ENCODE results near the gene ARL6IP4. TPM values are rescaled to one million over a fixed set of nuclear protein-coding genes. Genes with fewer than 3 reads are reported as not detected.

Gene ARL6IP4
- total and polyA plus RNA-seq, 7 experiments from 2014 or later: 137 to 295 (median 186) TPM

- Histone ChIP-seq H3K4me3 (ENCODE audit: low read length) (no peak overlapping the region), H3K36me3 (ENCODE audit: control insufficient read depth in 2 of 3, insufficient read depth in 3 of 3, low read length in 3 of 3) (peaks cover 0 to 29% (median 0%) of the 10 kb centered on the region in 3 experiments), H3K27ac (ENCODE audit: low read depth, low read length) (no peak overlapping the region), H3K9me3 (ENCODE audit: control insufficient read depth in 2 of 3, low read length in 3 of 3) (no peaks in the 10 kb centered on the region), H3K4me1 (ENCODE audit: control insufficient read depth in 2 of 2, insufficient read depth in 2 of 2, low read length in 2 of 2) (peaks cover 34 to 38% of the 10 kb centered on the region in 2 donors), H3K27me3 (ENCODE audit: control insufficient read depth in 2 of 2, insufficient read depth in 2 of 2, low read length in 2 of 2) (no peaks in the 10 kb centered on the region)
- Mint-ChIP-seq H3K4me3 (peak overlapping the region; percentile 23 to 99 (median 63)), H3K27ac (peak overlapping the region in 1 of 9 donors; percentile 76), H3K36me3 (peaks cover 0 to 8% (median 0%) of the 10 kb centered on the region in 5 donors), H3K9me3 (peaks cover 0 to 5% (median 0%) of the 10 kb centered on the region in 11 donors), H3K4me1 (peaks cover 19 to 54% (median 38%) of the 10 kb centered on the region in 7 donors), H3K27me3 (peaks cover 0 to 3% (median 0%) of the 10 kb centered on the region in 5 donors)
- CTCF ChIA-PET: no interaction called here
- POLR2A ChIA-PET: interaction anchor here (3.5 kb wide), 1 partner anchor 11 kb away, joined by 31 read pairs; the partner anchor contains the start of gene ABCB9
- DNase-seq: no peak
- intact Hi-C loops (cut with micrococcal nuclease): loop anchor here (5.0 to 10.0 kb wide), 5 partner anchors 605 to 1392 kb away; partner anchors contain the start of genes CCDC92 (in 1 of the 2), DIABLO (in 1 of the 2), KDM2B (in 1 of the 2) and TCTN2 (in 1 of the 2)
- ATAC-seq: no peak
Observed at GRCh38 chr12:122977153-122977552, 3.3 kb upstream of the ARL6IP4 start.

DNA sequence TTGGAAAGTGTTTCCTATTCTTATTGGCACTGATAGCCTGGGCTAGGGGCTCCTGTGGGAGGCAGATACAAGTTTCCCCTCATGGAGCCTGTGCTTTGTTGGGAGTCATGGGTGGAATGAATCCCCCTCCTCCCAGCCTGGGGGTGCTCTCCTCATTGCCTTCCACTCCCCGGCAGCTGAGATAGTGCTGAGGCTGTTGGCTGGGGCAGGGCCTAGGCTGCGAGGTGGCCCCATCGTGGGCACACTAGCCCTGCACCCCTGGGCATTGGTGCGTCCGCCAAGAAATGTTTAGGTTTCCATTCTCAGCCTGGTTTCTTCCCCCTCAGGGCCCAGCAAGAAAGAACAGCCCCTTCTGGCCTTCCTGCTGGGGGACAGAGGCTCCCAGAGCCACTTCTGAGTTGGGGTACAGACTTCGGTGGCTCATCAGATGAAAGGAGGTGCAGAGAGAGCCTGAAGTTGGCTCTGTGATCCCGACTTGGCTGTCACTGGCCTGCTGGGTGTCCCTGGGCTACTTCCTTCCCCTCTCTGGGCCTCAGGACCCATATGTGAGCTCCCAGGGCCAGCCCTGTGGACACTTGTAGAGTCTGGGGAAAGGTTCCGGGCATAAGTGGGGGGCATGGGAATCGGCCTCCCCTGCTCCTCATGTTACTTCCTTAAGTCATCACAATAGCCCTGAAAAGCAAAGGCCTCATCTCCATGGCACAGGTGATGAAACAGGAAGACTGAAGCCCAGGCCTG is 2.7 kb upstream of the ARL6IP4 start:
- Mint-ChIP-seq H3K4me3 (peak overlapping the region in 9 of 10 donors; percentile 25 to 99 (median 55)), H3K9me3 (peaks cover 0 to 7% (median 0%) of the 10 kb centered on the region in 11 donors), H3K27ac (peak overlapping the region in 1 of 9 donors; percentile 12), H3K36me3 (peaks cover 0 to 8% (median 0%) of the 10 kb centered on the region in 5 donors), H3K27me3 (peaks cover 0 to 3% (median 0%) of the 10 kb centered on the region in 5 donors), H3K4me1 (peaks cover 19 to 60% (median 44%) of the 10 kb centered on the region in 7 donors)
- Histone ChIP-seq H3K27ac (ENCODE audit: low read depth, low read length) (no peak overlapping the region), H3K4me3 (ENCODE audit: low read length) (no peak overlapping the region), H3K27me3 (ENCODE audit: control insufficient read depth in 2 of 2, insufficient read depth in 2 of 2, low read length in 2 of 2) (no peaks in the 10 kb centered on the region), H3K36me3 (ENCODE audit: control insufficient read depth in 2 of 3, insufficient read depth in 3 of 3, low read length in 3 of 3) (peaks cover 0 to 31% (median 0%) of the 10 kb centered on the region in 3 experiments), H3K9me3 (ENCODE audit: control insufficient read depth in 2 of 3, low read length in 3 of 3) (no peaks in the 10 kb centered on the region), H3K4me1 (ENCODE audit: control insufficient read depth in 2 of 2, insufficient read depth in 2 of 2, low read length in 2 of 2) (peaks cover 40 to 45% of the 10 kb centered on the region in 2 donors)
- ChIA-PET POLR2A (interaction anchor here (1.1 kb wide), 1 partner anchor 11 kb away, joined by 3 read pairs; the partner anchor contains the start of gene ABCB9), CTCF (interaction anchor here (0.5 kb wide), 1 partner anchor 120 kb away, joined by 3 read pairs; no protein-coding TSS in a partner anchor)
- intact Hi-C loops (cut with micrococcal nuclease): loop anchor here (5.0 to 10.0 kb wide), 5 partner anchors 604 to 1393 kb away; partner anchors contain the start of genes CCDC92 (in 1 of the 2), DIABLO (in 1 of the 2), KDM2B (in 1 of the 2) and TCTN2 (in 1 of the 2)
- ATAC-seq (no peak), DNase-seq (peak in 1 of 9 donors; percentile 3)

DNA sequence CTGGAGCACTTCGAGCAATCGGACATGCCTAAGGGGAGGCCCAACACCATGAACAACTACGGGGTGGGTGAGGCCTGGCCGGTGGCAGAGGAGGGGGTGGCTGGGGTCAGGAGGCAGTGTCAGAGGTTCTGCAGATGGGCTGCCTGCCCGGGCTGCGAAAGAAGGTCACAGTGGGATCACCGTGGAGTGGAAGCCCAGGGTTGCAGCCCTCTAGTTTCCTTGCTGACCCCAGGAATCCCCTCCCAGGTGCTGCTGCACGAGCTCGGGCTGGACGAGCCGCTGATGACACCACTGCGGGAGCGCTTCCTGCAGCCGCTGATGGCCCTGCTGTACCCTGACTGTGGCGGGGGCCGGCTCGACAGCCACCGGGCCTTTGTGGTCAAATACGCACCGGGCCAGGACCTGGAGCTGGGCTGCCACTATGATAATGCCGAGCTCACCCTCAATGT is 1.9 kb upstream of the ARL6IP4 start:
- peaks cover 0 to 3% (median 0%) of the 10 kb centered on the region in 5 donors for H3K27me3 Mint-ChIP-seq
- no peaks in the 10 kb centered on the region for H3K9me3 ChIP-seq (ENCODE audit: control insufficient read depth in 2 of 3, low read length in 3 of 3)
- H3K4me3 ChIP-seq (ENCODE audit: low read length): no peak overlapping the region
- intact Hi-C loops (cut with micrococcal nuclease): loop anchor here (5.0 to 10.0 kb wide), 5 partner anchors 604 to 1394 kb away; partner anchors contain the start of genes CCDC92 (in 1 of the 2), DIABLO (in 1 of the 2), KDM2B (in 1 of the 2) and TCTN2 (in 1 of the 2)
- ATAC-seq (no peak), DNase-seq (peak in 1 of 9 donors; percentile 6)
- no peaks in the 10 kb centered on the region for H3K27me3 ChIP-seq (ENCODE audit: control insufficient read depth in 2 of 2, insufficient read depth in 2 of 2, low read length in 2 of 2)
- CTCF ChIA-PET: interaction anchor here (0.5 kb wide), 1 partner anchor 121 kb away, joined by 3 read pairs; no protein-coding TSS in a partner anchor
- H3K4me1 ChIP-seq (ENCODE audit: control insufficient read depth in 2 of 2, insufficient read depth in 2 of 2, low read length in 2 of 2): peaks cover 41 to 52% of the 10 kb centered on the region in 2 donors
- H3K27ac ChIP-seq (ENCODE audit: low read depth, low read length): no peak overlapping the region
- peaks cover 0 to 7% (median 0%) of the 10 kb centered on the region in 11 donors for H3K9me3 Mint-ChIP-seq
- peak overlapping the region in 8 of 10 donors; percentile 23 to 99 (median 46) for H3K4me3 Mint-ChIP-seq
- H3K36me3 ChIP-seq (ENCODE audit: control insufficient read depth in 2 of 3, insufficient read depth in 3 of 3, low read length in 3 of 3): peaks cover 0 to 31% (median 3%) of the 10 kb centered on the region in 3 experiments
- POLR2A ChIA-PET: interaction anchor here (1.1 to 2.0 kb wide), 3 partner anchors 12 to 254 kb away, joined by 3 to 11 read pairs (median 9); partner anchors contain the start of genes ABCB9, MPHOSPH9 and MTRFR
- peaks cover 0 to 12% (median 0%) of the 10 kb centered on the region in 5 donors for H3K36me3 Mint-ChIP-seq
- peaks cover 26 to 67% (median 50%) of the 10 kb centered on the region in 7 donors for H3K4me1 Mint-ChIP-seq
- no peak overlapping the region for H3K27ac Mint-ChIP-seq

- H3K36me3 Mint-ChIP-seq: peaks cover 0 to 12% (median 0%) of the 10 kb centered on the region in 5 donors
- Histone ChIP-seq H3K9me3 (ENCODE audit: control insufficient read depth in 2 of 3, low read length in 3 of 3) (no peaks in the 10 kb centered on the region), H3K27ac (ENCODE audit: low read depth, low read length) (peak overlapping the region; percentile 81), H3K4me1 (ENCODE audit: control insufficient read depth in 2 of 2, insufficient read depth in 2 of 2, low read length in 2 of 2) (peaks cover 41 to 47% of the 10 kb centered on the region in 2 donors), H3K27me3 (ENCODE audit: control insufficient read depth in 2 of 2, insufficient read depth in 2 of 2, low read length in 2 of 2) (no peaks in the 10 kb centered on the region), H3K4me3 (ENCODE audit: low read length) (peak overlapping the region; percentile 84), H3K36me3 (ENCODE audit: control insufficient read depth in 2 of 3, insufficient read depth in 3 of 3, low read length in 3 of 3) (peaks cover 0 to 37% (median 3%) of the 10 kb centered on the region in 3 experiments)
- peak overlapping the region; percentile 86 to 95 (median 90) for H3K4me3 Mint-ChIP-seq
- ATAC-seq (no peak), DNase-seq (no peak)
- POLR2A ChIA-PET: interaction anchor here (1.1 to 3.3 kb wide), 4 partner anchors 12 to 261 kb away, joined by 3 to 11 read pairs (median 10); partner anchors contain the start of genes ABCB9, MPHOSPH9 and MTRFR
- CTCF ChIA-PET: no interaction called here
- peaks cover 0 to 3% (median 0%) of the 10 kb centered on the region in 5 donors for H3K27me3 Mint-ChIP-seq
- peak overlapping the region; percentile 81 to 92 (median 87) for H3K27ac Mint-ChIP-seq
- H3K9me3 Mint-ChIP-seq: peaks cover 0 to 7% (median 0%) of the 10 kb centered on the region in 11 donors
- H3K4me1 Mint-ChIP-seq: peaks cover 30 to 70% (median 53%) of the 10 kb centered on the region in 7 donors
- intact Hi-C loops (cut with micrococcal nuclease): loop anchor here (5.0 to 10.0 kb wide), 5 partner anchors 603 to 1394 kb away; partner anchors contain the start of genes CCDC92 (in 1 of the 2), DIABLO (in 1 of the 2), KDM2B (in 1 of the 2) and TCTN2 (in 1 of the 2)
Observed at GRCh38 chr12:122979001-122979907, 1.2 kb upstream of the ARL6IP4 start.

- peak overlapping the region; percentile 86 to 95 (median 90) for H3K4me3 Mint-ChIP-seq
Observed at GRCh38 chr12:122979908-122980182, 636 bp upstream of the ARL6IP4 start.

More at GRCh38 chr12:122979908-122980182, 636 bp upstream of the ARL6IP4 start:
- Mint-ChIP-seq H3K36me3 (peaks cover 0 to 14% (median under 1%) of the 10 kb centered on the region in 5 donors), H3K4me1 (peaks cover 35 to 72% (median 55%) of the 10 kb centered on the region in 7 donors), H3K27ac (peak overlapping the region; percentile 81 to 92 (median 87)), H3K9me3 (peaks cover 0 to 7% (median 0%) of the 10 kb centered on the region in 11 donors), H3K27me3 (no peaks in the 10 kb centered on the region)
- no peaks in the 10 kb centered on the region for H3K9me3 ChIP-seq (ENCODE audit: control insufficient read depth in 2 of 3, low read length in 3 of 3)
- POLR2A ChIA-PET: interaction anchor here (1.1 to 3.3 kb wide), 4 partner anchors 13 to 260 kb away, joined by 3 to 11 read pairs (median 10); partner anchors contain the start of genes ABCB9, MPHOSPH9 and MTRFR
- H3K4me1 ChIP-seq (ENCODE audit: control insufficient read depth in 2 of 2, insufficient read depth in 2 of 2, low read length in 2 of 2): peaks cover 41 to 46% of the 10 kb centered on the region in 2 donors
- H3K27ac ChIP-seq (ENCODE audit: low read depth, low read length): peak overlapping the region; percentile 81
- DNase-seq: no peak
- ATAC-seq: no peak
- CTCF ChIA-PET: no interaction called here
- intact Hi-C loops (cut with micrococcal nuclease): loop anchor here (1.0 to 10.0 kb wide), 8 partner anchors 13 to 1395 kb away; partner anchors contain the start of genes ABCB9 (in 1 of the 2), CCDC92 (in 1 of the 2), DIABLO (in 1 of the 2) and KDM2B (in 1 of the 2)
- H3K36me3 ChIP-seq (ENCODE audit: control insufficient read depth in 2 of 3, insufficient read depth in 3 of 3, low read length in 3 of 3): peaks cover 0 to 40% (median 3%) of the 10 kb centered on the region in 3 experiments
- H3K4me3 ChIP-seq (ENCODE audit: low read length): peak overlapping the region; percentile 84
- no peaks in the 10 kb centered on the region for H3K27me3 ChIP-seq (ENCODE audit: control insufficient read depth in 2 of 2, insufficient read depth in 2 of 2, low read length in 2 of 2)

Data from naive thymus-derived CD4-positive, alpha-beta T cell (primary cell).